GM10847 (cell line): ENCODE measurements around the gene NOTCH2.

Experiments used
- POLR2A ChIP-seq: IDR thresholded peaks from 2 replicates; pipeline ENCODE4 v1.6.1; 2011; ENCODE audit not compliant: insufficient read length; ENCODE audit errors: extremely low read depth

Gene NOTCH2

DNA sequence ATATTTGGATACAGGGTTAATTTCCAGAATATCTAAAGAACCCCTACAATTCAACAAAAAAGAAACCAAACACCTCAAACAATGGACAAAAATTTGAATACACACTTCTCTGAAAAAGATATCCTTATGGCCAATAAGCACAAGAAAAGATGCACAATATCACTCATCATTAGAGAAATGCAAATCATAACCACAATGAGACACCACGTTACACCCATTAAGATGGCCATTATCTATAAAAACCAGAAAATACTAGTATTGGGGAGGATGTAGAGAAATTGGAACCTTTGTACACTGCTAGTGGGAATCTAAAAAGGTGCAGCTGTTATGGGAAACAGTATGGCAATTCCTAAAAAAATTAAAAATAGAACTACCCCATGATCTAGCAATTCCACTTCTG lies 178.1 kb downstream of the NOTCH2 start:
- TF ChIP-seq POLR2A, result no peak

DNA sequence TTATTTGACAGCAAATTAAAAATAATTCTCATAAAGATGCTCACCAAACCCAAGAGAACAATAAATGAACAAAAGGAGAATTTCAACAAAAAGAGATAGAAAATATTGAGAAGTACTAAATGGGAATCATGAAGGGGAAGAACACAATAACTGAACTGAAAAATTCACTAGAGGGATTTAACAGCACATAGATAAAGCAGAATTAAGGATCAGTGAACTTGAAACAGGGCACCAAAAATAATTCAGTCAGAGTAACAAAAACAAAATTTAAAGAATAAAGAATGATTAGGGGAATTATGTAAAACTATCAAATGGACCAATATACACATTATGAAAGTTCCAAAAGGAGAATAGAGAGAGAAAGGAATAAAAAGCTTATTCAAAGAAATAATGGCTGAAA lies 181.0 kb downstream of the NOTCH2 start:
- TF ChIP-seq POLR2A, result no peak

DNA sequence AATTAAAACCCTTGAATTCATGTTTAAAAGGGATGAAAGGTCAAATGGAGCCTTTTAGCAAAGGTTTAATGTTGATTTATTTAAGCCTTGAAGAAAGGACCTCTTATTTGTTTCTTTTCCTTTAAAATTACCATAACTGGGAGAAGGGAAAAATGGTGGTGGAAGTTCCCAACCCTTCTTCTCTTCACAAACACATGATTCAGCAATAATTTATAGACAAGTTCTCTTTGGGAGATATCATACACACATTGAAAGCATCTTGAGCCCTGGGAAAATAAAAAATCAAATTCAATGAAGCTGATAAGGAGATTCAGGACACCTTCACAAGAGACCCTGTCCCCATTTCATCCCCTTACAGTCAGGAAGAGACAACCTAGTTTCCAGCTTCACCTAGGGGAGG lies 182.0 kb downstream of the NOTCH2 start:
- TF ChIP-seq POLR2A, result no peak

DNA sequence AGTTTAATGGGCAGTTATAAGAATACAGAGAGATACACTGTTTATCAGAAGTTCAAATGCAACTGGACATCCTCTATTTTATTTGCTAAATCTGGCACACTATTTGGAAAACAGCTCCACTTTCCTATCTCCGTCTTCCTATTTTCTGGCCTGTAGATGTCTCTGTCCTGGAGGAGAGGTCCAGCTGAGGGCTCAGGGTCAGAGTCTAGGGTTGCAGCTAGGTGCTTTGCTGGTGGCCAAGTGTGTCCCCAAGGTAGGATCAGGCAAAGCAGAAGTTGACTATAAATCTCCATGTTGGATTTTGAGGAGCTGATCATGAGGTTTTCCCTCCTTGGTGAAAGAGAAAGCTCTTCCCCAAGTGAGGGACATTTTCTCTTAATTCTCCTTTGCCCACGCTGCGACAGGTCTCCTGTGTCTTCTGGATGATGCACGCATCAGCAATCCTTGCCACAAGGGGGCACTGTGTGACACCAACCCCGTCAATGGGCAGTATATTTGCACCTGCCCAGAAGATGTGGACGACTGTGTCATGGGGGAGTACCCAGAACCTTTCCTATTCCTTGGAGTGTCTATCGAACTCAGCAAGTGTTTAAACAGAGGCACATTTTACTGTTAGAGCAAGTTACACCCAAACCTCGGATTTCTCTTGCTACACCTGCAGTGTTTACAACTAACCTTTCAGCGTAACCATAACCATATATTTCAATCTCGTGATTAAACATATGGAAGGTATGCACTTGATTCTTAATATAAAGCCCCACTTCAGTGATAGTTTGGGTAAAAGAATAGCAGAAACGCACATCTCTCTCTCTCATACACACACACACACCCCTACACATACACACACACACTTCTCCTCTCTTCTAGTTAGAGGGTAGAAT lies 183.3 kb downstream of the NOTCH2 start:
- no peak for TF ChIP-seq POLR2A

DNA sequence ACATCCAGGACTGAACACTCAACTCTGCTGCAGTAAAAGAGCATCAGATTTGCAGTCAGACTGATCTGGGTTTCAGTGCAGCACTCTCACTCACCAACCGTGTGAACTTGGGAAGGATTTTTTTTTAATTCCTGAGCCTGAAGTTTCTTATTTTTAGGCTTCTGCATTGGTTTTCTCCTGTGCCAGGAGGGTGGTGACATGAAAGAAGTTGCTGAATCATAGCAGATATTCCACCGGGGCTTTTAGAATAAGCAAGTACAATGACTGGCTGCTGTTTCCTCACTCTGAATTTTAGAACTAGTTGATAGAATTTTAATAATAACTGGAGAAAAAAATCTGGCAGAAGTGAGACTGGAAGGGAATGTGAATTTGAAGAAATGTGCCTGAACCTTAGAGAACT lies 184.8 kb downstream of the NOTCH2 start:
- TF ChIP-seq POLR2A, result no peak

DNA sequence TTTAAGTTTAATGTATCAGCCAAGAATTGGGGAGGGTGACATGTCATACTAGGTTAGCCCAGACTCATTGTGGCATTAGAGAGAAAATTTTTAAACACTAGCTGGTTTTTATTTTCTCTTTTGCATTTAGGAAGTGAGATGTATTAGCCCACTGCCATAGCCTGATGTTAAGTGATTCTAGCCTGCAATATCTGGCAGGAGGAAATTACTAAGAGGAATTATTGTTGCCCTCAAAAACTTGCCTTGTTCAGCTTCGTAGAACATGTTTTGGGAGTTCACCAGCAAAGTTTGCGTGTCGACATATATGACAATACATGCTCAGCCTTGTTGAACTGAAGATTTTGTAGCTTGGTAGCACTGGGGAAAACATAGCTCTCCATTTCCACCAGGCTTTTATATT lies 185.6 kb downstream of the NOTCH2 start:
- TF ChIP-seq POLR2A, result no peak

DNA sequence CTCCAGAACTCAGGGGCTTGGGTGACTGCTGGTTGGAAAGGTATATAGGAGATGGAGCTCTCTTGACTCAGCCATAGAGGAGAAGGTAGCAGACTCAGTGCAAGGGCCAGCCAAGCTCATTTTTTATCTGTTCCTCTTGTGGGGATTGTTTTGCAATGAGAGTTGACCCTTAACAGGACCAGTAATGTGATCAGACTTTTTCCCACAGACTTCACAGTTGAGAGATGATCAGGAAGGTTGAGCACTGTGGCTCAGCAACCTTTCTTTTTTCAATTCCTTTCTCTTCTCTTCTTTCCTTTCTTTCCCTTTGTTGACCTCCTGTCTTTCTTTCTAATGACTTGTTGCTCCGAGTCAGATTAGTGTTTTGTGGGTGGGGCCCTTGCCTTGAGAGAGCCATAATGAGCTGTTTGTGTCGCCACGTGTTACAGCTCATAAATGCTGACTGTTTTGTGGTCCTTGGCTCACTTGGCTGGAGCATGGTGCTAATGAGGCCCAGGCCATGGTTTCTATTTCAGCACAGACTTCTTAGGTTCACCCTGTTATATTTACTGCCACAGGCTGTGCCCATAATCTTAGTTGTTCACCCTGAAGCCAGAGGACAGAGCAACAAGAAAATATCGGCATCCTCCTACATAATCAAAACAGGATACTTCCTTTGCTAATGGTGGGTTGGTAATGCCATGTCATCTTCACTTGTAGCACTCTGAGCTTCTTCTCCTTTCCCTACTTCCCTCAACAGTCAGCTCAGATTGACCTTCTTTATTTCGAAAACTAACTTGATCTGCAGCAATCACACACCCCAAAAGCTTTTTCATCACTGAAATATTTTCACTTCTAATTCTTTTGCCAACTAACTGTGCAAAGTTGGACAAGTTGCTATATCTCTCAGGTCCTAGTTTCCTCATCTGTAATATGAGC lies 187.1 kb downstream of the NOTCH2 start:
- TF ChIP-seq POLR2A, result no peak

DNA sequence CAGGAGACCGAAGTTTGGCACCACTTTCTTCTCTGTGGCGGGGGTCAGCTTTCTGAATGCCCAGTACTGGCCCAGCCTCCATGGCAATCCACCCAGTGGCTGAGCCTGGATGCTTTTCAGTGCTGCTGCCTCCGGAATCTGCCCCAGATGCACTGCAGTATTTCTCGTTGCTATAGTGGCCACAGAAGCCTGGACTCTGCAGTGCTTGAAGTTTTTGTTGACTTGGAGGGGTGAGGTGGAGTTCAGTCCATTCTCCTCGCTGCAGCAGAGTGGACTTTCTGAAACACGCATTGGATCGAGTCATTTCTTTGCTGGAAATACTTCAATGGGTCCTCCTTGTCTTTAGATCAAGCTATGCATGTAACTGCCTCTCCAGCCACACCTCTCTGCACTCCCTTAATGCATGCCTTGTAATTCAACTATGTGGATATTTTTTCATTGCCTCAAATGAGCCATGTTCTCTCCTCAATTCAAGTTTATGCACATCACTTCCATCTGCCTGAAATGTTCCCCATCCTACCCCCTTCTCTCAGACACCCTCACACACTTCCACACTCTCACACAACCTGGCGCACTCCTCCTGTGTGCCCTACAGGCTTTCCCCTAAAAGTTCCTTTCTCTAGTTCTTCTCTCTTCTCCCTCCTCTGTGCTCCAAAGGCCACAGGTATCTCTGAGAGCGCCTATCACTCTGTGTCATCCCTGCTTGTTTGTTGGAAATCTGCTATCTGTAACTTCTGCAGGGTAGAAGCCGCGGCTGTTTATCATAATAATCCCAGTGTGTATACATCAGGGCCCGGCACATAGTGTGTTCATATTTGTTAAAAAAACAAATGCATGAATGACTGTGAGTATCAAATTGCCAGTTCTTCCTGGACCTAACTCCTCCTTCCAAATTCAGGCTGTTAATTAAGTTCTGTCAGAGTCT lies 189.7 kb downstream of the NOTCH2 start:
- no peak for TF ChIP-seq POLR2A

DNA sequence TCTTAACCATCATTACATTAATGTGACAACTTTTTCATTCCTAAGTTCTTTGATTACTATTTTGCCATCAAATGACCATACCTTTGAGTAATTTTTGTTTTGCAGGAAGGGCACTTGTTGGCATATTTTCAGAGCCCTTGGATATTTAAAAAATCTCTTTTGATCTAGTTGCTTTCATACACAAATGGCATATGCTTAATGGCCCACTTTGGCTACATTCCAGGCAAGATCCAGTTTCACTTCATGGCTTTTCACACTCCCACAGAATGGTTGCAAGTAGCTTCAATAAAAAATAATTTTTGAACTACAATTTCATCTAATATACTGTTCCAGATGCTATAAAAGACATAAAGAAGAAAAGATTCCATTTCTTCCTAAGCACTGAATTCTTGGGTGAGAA lies 191.3 kb downstream of the NOTCH2 start:
- TF ChIP-seq POLR2A, result no peak

DNA sequence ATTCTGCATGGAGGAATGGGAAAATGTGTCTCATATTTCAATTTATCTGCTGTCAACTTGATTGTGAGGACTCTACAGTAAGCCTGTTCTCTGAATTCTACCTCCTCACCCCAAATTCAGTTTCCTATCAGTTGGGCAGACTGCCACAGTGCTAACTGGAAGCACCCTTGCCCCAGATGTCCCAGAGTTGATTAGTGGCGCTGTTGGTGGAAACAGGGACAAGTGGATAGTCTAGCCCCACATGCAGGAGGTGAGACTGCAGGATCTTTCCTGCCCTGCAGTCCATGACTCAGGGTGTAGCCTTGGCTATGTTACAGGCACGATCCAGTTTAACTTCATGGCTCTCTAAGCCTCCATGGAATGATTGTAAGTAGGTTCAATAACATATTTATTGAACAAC lies 195.3 kb downstream of the NOTCH2 start:
- no peak for TF ChIP-seq POLR2A

DNA sequence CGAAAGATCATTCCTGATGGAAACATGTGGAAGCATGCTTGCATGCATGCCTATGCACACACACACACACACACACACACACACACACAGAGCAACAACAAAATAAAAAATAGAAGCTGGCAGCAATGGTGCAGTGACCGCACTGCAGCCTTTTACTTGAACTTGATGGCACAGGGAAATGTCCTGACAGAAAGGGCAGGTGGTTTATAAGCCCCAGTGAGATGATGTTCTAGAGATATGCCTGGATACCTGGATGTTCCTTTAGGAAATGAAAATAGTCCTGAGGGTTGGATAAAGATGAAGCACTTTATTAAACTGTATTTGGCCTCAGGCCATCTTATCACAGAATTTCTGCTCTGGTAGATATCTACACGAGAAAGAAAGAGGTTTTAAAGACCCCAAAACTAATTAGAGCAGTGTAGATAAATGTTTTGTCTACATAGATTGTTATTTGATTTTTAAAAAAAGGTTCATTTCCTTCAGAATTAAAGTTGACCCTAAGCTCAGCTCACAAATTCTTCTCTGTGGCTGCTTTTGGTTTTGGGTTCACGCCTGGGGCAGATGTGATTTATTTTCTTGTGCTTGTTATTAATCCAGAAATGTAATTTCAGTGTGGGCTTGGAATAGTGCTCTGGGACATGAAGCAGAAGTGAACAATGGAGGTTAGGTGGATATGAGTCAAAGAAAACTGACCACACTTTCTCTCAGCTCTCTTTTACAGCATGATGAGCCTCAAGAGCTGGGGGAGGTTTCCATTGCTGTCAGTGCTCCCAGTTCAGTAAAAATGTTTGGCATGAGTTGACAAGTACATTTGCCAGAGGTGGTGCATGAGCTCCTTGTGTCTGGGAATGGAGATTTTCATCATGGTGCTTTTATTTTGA lies 196.1 kb downstream of the NOTCH2 start:
- no peak for TF ChIP-seq POLR2A

DNA sequence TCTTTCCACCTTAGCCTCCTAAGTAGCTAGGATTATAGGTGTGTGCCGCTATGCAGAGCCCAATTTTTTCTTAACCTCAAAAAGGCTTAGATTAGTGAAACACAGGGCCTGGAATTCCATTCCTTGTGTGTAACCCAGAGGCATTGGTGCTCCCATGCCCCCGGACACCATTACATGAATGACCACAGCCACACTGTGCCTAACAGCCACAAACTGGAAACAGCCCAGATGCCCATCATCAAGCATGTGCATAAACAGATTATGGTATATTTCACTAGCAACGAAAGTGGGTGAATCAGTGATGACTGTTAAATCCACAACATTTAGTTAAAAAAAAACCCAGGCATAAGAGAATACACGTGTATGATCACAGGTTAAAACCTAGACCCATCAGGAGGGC lies 197.6 kb downstream of the NOTCH2 start:
- no peak for TF ChIP-seq POLR2A

DNA sequence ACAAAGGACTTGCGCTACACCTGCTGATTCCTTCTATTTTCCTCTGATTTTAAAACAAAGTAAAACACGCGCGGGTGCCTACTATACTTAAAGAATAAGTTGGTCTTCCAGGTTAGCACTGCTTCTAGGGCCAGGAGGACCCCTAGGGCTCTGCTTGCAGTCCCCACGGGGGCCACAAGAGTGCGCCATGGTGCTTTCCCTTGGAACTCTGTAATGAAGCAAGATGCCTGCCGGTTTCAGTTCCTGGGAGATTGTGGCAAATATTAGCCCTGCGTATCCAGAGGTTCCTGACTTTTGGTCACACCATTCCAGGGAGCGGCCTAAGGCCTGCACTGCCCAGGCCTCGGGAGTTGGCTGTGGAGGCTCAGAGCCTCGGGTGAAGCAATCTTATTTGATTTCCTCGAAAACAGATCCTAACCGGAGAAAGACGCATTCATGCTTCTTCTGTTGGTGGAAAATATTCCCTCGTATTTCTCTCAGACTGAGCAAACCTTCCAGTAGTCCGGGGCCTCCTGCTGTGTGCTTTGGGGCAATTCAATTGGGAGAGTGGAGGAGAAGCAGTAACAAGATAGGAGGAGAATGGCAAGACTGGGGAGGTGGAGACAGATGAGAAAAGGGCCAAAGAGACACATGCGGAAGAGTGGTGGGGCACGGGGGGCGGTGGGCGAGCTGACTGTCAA lies 198.4 kb downstream of the NOTCH2 start:
- TF ChIP-seq POLR2A, result no peak

DNA sequence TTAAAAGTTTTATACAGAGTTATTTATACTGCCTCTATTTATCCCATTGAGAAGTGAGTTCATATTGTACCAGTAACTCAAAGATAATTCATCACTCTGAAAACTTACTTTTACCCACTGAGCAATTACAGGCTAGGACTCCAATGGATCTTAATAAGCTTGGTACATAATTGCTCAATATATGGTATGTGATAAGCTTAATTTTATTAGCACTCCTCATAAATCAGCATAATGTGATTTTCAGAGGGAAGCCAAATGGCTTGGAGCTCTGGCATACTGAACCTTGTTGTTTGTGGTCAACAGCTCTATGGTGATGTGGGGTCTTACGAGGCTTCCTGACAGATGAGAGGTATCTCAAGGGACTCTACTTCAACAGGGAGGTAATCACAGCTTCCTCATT lies 199.5 kb downstream of the NOTCH2 start:
- no peak for TF ChIP-seq POLR2A
